ENCODE data around the gene VCAN. TPM values are rescaled to one million over a fixed set of nuclear protein-coding genes. Genes with fewer than 3 reads are reported as not detected.

VCAN gene
- total RNA-seq, 1 donor from 2014 or later = 341 TPM

DNA sequence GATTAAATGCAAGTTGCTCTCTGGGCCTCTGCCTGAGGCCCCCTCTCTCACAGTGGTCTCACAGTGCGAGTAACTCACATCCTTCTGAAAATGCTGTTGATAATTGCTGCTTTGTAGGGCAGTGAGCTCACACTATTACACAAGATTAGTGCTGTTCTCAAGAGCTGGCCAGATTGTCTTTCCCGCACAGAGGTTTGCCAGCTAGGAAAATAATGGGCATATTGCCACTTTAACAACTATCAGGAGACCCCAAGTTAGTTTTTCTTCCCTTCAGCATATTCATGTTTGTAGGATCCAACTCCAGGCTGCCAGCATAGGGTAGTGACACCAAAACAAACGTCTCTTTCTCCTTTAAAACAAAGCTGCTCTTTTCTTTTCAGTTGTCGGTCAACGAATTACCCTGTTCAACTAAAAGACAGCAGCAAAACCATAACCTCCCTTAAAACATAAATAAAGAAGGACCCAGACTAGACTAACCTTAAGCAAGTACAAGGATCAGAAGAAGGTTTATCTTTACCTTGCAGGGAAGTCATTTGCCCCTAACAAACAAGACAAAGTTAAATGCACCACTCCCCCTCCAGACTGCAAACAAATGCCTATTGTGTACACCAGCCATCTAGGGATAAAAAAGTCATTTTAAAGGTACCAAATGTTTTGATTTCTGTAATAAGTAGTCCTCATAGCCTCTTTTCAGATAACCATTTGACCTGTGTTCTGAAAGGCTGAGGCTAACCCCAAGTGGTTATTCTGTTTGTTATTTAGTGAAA is 91.4 kb downstream of the VCAN start:
- Mint-ChIP-seq H3K9me3 (no peaks in the 10 kb centered on the region), H3K27me3 (no peaks in the 10 kb centered on the region), H3K27ac (no peak overlapping the region), H3K4me1 (ENCODE audit: unreplicated experiment) (peaks cover 47% of the 10 kb centered on the region), H3K4me3 (no peak overlapping the region), H3K36me3 (peaks cover 32% of the 10 kb centered on the region)
- TF ChIP-seq, protein P1, sequence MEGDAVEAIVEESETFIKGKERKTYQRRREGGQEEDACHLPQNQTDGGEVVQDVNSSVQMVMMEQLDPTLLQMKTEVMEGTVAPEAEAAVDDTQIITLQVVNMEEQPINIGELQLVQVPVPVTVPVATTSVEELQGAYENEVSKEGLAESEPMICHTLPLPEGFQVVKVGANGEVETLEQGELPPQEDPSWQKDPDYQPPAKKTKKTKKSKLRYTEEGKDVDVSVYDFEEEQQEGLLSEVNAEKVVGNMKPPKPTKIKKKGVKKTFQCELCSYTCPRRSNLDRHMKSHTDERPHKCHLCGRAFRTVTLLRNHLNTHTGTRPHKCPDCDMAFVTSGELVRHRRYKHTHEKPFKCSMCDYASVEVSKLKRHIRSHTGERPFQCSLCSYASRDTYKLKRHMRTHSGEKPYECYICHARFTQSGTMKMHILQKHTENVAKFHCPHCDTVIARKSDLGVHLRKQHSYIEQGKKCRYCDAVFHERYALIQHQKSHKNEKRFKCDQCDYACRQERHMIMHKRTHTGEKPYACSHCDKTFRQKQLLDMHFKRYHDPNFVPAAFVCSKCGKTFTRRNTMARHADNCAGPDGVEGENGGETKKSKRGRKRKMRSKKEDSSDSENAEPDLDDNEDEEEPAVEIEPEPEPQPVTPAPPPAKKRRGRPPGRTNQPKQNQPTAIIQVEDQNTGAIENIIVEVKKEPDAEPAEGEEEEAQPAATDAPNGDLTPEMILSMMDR (conservative IDR thresholded peaks at IDR 0.05) = no peak
- DNase-seq (ENCODE audit: extremely low spot score, unreplicated experiment) = no peak

DNA sequence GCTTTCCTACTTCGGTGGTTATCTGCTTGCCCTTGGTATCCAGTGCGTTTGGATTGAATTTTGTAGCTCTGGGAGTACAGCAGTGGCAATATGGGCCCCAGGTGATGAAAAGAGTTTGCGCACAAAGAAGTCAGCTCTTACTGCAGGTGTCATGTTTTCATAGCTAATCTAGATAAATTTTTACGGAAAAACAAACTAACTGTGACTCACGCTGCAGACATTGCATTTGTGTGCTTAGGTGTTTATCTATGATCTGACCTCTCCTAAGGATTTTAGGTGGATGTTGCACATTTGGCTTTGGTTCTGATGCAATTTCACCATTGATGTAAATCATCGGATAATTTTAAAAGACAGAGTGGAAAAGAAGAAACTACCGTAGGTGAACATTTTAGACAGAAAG is 92.1 kb downstream of the VCAN start:
- no peak overlapping the region for H3K4me3 Mint-ChIP-seq

DNA sequence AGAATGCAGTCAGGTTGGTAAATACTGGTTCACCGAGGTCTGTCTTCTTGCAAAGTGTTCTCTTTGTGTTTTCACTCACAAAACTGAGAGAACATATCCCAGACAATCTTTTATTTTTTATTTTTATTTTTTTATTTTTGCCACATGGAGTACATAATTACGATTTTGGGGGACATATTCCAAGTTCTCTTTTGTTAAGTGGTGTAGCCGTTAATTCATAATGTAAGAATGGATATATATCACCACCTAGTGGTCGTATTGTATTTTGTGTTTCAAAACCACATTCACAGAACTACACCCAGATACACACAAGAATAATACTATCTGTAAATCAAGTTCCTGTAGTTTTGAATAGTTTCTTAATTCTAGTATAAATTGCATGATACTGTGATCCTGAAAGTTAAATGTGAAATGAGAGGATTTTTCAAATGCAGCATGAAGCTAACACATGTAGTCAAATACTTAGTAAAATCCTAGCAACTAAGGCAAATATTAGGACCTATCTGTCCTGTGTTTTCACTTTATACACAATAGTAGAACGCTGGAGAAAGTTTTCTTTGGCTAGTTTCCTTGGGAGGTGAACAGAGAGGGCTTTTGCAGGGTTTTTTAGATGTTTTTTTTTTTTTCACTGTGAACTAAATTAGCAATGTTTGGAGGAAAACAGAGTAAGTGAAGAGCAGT is 92.7 kb downstream of the VCAN start:
- H3K27me3 Mint-ChIP-seq = no peaks in the 10 kb centered on the region
- DNase-seq (ENCODE audit: extremely low spot score, unreplicated experiment) = no peak
- H3K9me3 Mint-ChIP-seq = no peaks in the 10 kb centered on the region
- no peak overlapping the region for H3K4me3 Mint-ChIP-seq
- H3K4me1 Mint-ChIP-seq (ENCODE audit: unreplicated experiment) = peaks cover 41% of the 10 kb centered on the region
- H3K27ac Mint-ChIP-seq = no peak overlapping the region
- TF ChIP-seq, protein P1 (conservative IDR thresholded peaks at IDR 0.05) = peak; percentile 86
- H3K36me3 Mint-ChIP-seq = peaks cover 30% of the 10 kb centered on the region

More for the DNA sequence above, 92.1 kb downstream of the VCAN start:
- TF ChIP-seq, protein P1 (conservative IDR thresholded peaks at IDR 0.05) = no peak
- no peak for DNase-seq (ENCODE audit: extremely low spot score, unreplicated experiment)
- no peaks in the 10 kb centered on the region for H3K27me3 Mint-ChIP-seq
- H3K36me3 Mint-ChIP-seq = peaks cover 30% of the 10 kb centered on the region
- no peak overlapping the region for H3K27ac Mint-ChIP-seq
- H3K4me1 Mint-ChIP-seq (ENCODE audit: unreplicated experiment) = peaks cover 44% of the 10 kb centered on the region
- no peaks in the 10 kb centered on the region for H3K9me3 Mint-ChIP-seq

DNA sequence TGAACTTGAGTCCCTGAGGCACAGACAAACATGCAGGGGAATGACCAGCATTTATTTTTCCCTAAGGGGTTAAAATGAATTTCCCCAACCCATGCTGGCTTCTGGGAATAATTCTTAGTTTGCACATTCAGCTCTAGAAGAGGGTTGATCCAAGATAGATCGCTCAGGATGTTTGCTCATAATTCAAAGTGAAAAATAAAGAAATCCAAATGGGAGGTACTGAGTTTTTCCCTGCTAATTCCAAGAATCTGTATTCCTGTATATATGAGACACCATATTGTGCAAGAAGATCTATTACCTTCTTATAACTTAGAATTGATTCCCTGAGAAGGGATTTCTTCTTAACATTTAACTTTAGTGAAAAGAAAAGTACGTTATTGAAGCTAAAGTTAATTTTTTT is 96.2 kb downstream of the VCAN start:
- Mint-ChIP-seq H3K27me3 (no peaks in the 10 kb centered on the region), H3K9me3 (no peaks in the 10 kb centered on the region), H3K4me1 (ENCODE audit: unreplicated experiment) (peaks cover 16% of the 10 kb centered on the region), H3K36me3 (peaks cover 24% of the 10 kb centered on the region), H3K27ac (no peak overlapping the region), H3K4me3 (no peak overlapping the region)
- DNase-seq (ENCODE audit: extremely low spot score, unreplicated experiment) = no peak
- TF ChIP-seq, protein P1 (conservative IDR thresholded peaks at IDR 0.05) = no peak

DNA sequence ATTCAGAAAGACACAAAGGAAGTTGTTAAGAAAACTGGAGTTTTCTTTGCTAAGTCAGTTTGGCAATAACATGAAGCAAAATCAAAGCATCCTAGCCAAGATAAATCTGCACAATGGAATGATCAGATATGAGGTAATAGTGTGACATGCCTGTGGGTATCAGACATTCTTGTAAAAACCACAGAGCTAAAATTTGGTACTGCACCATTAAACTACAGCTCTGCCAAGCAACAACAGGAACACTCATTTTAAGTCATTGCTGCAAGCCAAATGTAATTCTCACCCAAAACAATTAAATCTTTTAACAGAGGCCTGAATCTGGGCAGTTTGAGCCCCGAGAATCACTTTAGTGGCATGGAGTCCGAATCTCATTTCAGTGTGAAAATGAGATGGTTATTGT is 96.6 kb downstream of the VCAN start:
- DNase-seq (ENCODE audit: extremely low spot score, unreplicated experiment) = no peak
- H3K27me3 Mint-ChIP-seq = no peaks in the 10 kb centered on the region
- TF ChIP-seq, protein P1 (conservative IDR thresholded peaks at IDR 0.05) = no peak
- H3K9me3 Mint-ChIP-seq = no peaks in the 10 kb centered on the region
- H3K36me3 Mint-ChIP-seq = peaks cover 24% of the 10 kb centered on the region
- peaks cover 12% of the 10 kb centered on the region for H3K4me1 Mint-ChIP-seq (ENCODE audit: unreplicated experiment)
- no peak overlapping the region for H3K27ac Mint-ChIP-seq
- H3K4me3 Mint-ChIP-seq = no peak overlapping the region

All from type B pancreatic cell (in vitro differentiated cells).